GM19240 (cell line): ENCODE results near the gene KCTD5.
"Not testable (repeated sequence)": the region's sequence is repeated elsewhere in the genome, so short reads cannot be mapped to it uniquely, and the experiment has no call there.

Source experiments
- DNase-seq: peaks from one replicate; pipeline ENCODE4 v3.0.0; 2011; ENCODE audit warnings: low spot score; ENCODE audit not compliant: insufficient read length

Gene KCTD5

GRCh38 chr16:2696601-2697250, 14.4 kb downstream of the KCTD5 start:
- not testable (repeated sequence) for DNase-seq

GRCh38 chr16:2697401-2697948, 15.2 kb downstream of the KCTD5 start:
- no peak for DNase-seq

- no peak for DNase-seq
These were observed 16.0 kb downstream of the KCTD5 start for GRCh38 chr16:2698103-2698870.

- DNase-seq = no peak
These were observed 16.8 kb downstream of the KCTD5 start for GRCh38 chr16:2698965-2699750.

- no peak for DNase-seq
These were observed 17.7 kb downstream of the KCTD5 start for GRCh38 chr16:2699791-2700600.

GRCh38 chr16:2700786-2701185, 18.5 kb downstream of the KCTD5 start:
- DNase-seq = no peak

GRCh38 chr16:2701272-2701671, 18.9 kb downstream of the KCTD5 start:
- no peak for DNase-seq

GRCh38 chr16:2701713-2702437, 19.6 kb downstream of the KCTD5 start:
- DNase-seq = no peak

- DNase-seq = no peak
These were observed 20.1 kb downstream of the KCTD5 start for GRCh38 chr16:2702438-2702825.

- no peak for DNase-seq
These were observed 20.8 kb downstream of the KCTD5 start for GRCh38 chr16:2702871-2703745.

GRCh38 chr16:2704166-2704982, 22.1 kb downstream of the KCTD5 start:
- DNase-seq = no peak

GRCh38 chr16:2704983-2705275, 22.6 kb downstream of the KCTD5 start:
- DNase-seq = no peak

GRCh38 chr16:2705351-2705750, 23.0 kb downstream of the KCTD5 start:
- no peak for DNase-seq

- DNase-seq = no peak
These were observed 23.8 kb downstream of the KCTD5 start for GRCh38 chr16:2706085-2706484.

GRCh38 chr16:2706611-2707311, 24.4 kb downstream of the KCTD5 start:
- DNase-seq = no peak

- no peak for DNase-seq
These were observed 25.3 kb downstream of the KCTD5 start for GRCh38 chr16:2707368-2708289.

- DNase-seq = no peak
These were observed 25.9 kb downstream of the KCTD5 start for GRCh38 chr16:2708290-2708639.
